Osteocyte (in vitro differentiated cells): ENCODE results near the gene DNAH5. TPM values are rescaled to one million over a fixed set of nuclear protein-coding genes. Genes with fewer than 3 reads are reported as not detected.

Experiments
- DNase-seq: peaks from one replicate; pipeline ENCODE4 v3.0.0; 2021; ENCODE audit warnings: mixed read lengths; ENCODE audit not compliant: unreplicated experiment; ENCODE audit errors: extremely low spot score
- H3K27ac Mint-ChIP-seq: one replicate; pipeline ENCODE4 v1.8.0; 2021; ENCODE audit warnings: mild to moderate bottlenecking, mixed read lengths; ENCODE audit not compliant: unreplicated experiment
- H3K27me3 Mint-ChIP-seq: one replicate; pipeline ENCODE4 v1.8.0; 2021; ENCODE audit warnings: mixed read lengths; ENCODE audit not compliant: unreplicated experiment
- H3K36me3 Mint-ChIP-seq: one replicate; pipeline ENCODE4 v1.8.0; 2021; ENCODE audit warnings: mixed read lengths; ENCODE audit not compliant: unreplicated experiment
- H3K4me1 Mint-ChIP-seq: one replicate; pipeline ENCODE4 v1.8.0; 2021; ENCODE audit warnings: mixed read lengths; ENCODE audit not compliant: unreplicated experiment
- H3K4me3 Mint-ChIP-seq: one replicate; pipeline ENCODE4 v1.8.0; 2021; ENCODE audit warnings: mild to moderate bottlenecking, moderate library complexity, mixed read lengths; ENCODE audit not compliant: unreplicated experiment
- H3K9me3 Mint-ChIP-seq: one replicate; pipeline ENCODE4 v1.8.0; 2021; ENCODE audit warnings: mixed read lengths; ENCODE audit not compliant: unreplicated experiment
- total RNA-seq: library from RNA; stranded (reverse); gene quantifications from 2 replicates; pipeline ENCODE4 v1.2.1, GENCODE V29; 2021
- TF ChIP-seq, protein P1 (sequence below): fragments of 200-600 bp; sonication (generic); IDR thresholded peaks from 2 replicates; pipeline ENCODE4 v1.5.0; 2021; ENCODE audit warnings: antibody characterized with exemption, mild to moderate bottlenecking, moderate library complexity

The DNAH5 gene
- total RNA-seq, 1 donor from 2014 or later, result 0.21 TPM

- H3K4me3 Mint-ChIP-seq, result no peak overlapping the region
- H3K27me3 Mint-ChIP-seq, result peaks cover 36% of the 10 kb centered on the region
- no peaks in the 10 kb centered on the region for H3K4me1 Mint-ChIP-seq
- TF ChIP-seq, protein P1, sequence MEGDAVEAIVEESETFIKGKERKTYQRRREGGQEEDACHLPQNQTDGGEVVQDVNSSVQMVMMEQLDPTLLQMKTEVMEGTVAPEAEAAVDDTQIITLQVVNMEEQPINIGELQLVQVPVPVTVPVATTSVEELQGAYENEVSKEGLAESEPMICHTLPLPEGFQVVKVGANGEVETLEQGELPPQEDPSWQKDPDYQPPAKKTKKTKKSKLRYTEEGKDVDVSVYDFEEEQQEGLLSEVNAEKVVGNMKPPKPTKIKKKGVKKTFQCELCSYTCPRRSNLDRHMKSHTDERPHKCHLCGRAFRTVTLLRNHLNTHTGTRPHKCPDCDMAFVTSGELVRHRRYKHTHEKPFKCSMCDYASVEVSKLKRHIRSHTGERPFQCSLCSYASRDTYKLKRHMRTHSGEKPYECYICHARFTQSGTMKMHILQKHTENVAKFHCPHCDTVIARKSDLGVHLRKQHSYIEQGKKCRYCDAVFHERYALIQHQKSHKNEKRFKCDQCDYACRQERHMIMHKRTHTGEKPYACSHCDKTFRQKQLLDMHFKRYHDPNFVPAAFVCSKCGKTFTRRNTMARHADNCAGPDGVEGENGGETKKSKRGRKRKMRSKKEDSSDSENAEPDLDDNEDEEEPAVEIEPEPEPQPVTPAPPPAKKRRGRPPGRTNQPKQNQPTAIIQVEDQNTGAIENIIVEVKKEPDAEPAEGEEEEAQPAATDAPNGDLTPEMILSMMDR, result no peak
- no peaks in the 10 kb centered on the region for H3K36me3 Mint-ChIP-seq
- H3K27ac Mint-ChIP-seq, result no peak overlapping the region
- DNase-seq, result no peak
- H3K9me3 Mint-ChIP-seq, result peaks cover 12% of the 10 kb centered on the region
Measured at GRCh38 chr5:13932561-13932960, 11.9 kb downstream of the DNAH5 start.

DNA sequence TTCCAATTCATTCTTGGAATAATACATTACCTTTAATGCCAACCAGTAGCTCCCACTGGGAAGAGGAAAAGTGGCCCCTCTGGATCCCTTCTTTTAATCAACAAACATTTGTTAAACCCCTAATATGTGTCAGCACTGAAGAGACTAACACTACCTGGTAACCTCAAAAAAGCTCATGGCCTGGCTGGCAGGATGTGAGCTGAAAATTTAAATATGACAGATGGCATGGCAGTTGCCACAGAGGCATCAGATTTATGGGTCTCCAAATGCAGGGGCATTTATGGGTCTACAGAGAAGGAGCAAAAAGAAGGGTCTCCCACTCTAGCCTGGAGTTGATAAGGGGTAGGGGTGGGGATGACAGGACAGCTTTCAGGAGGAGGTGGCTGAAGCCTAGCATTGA is 12.5 kb downstream of the DNAH5 start:
- no peak for DNase-seq
- H3K27ac Mint-ChIP-seq, result no peak overlapping the region
- H3K27me3 Mint-ChIP-seq, result peaks cover 36% of the 10 kb centered on the region
- no peaks in the 10 kb centered on the region for H3K36me3 Mint-ChIP-seq
- H3K9me3 Mint-ChIP-seq, result peaks cover 12% of the 10 kb centered on the region
- H3K4me1 Mint-ChIP-seq, result no peaks in the 10 kb centered on the region
- H3K4me3 Mint-ChIP-seq, result no peak overlapping the region
- TF ChIP-seq, protein P1, result no peak

DNA sequence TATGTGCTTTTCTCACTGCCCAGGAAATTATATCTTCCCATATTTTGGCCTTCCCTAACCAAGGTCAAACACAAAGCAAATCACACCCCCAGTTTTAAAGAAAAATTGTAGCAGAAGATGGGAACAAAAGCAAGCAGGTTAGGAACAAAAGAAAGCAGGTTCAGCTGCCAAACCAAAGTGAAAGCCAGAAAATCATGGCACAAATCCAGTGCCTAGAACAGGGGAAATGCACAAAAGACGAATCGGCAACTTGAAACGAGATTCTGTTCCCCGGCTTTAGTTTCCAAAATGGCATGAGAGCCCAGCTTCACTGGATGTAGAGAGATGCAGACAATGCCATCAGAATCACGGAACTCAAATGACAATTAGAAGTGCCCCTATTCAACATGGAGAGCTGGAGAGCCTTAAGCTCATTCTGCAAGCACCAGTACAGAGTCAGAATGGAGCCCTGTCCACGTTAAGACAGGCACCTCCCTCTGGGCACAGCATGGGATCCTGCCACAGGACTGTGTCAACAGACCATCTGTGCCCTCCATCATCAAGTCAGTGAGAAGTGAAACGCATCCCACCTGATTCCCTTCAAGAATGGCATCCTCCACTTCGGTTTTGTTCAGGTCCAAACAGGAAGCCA is 13.8 kb downstream of the DNAH5 start:
- no peaks in the 10 kb centered on the region for H3K36me3 Mint-ChIP-seq
- TF ChIP-seq, protein P1, result no peak
- H3K4me1 Mint-ChIP-seq, result no peaks in the 10 kb centered on the region
- no peak overlapping the region for H3K4me3 Mint-ChIP-seq
- no peak overlapping the region for H3K27ac Mint-ChIP-seq
- no peak for DNase-seq
- peaks cover 29% of the 10 kb centered on the region for H3K27me3 Mint-ChIP-seq
- peaks cover 12% of the 10 kb centered on the region for H3K9me3 Mint-ChIP-seq

DNA sequence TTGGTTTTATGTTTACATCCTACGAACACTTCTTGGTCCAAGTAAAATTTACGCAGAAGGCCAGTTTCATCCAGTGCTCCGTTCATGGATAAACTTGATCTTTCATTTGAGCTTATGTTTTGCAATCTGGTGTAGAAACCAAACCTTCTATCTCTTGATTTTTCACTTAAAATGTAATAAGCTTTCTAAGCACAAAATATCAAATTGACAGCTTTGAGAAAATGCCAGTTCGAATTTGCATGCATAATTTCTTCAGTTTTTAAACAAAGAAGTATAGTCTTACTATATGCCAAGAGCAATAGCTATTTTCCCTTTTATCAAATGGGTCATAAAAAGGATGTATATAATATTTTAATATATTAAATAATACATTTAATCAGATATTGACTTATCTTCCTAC is 17.8 kb downstream of the DNAH5 start:
- TF ChIP-seq, protein P1, result no peak
- Mint-ChIP-seq H3K9me3 (no peaks in the 10 kb centered on the region), H3K4me3 (no peak overlapping the region), H3K4me1 (no peaks in the 10 kb centered on the region), H3K27ac (no peak overlapping the region), H3K36me3 (no peaks in the 10 kb centered on the region), H3K27me3 (peaks cover 3% of the 10 kb centered on the region)
- DNase-seq, result no peak

DNA sequence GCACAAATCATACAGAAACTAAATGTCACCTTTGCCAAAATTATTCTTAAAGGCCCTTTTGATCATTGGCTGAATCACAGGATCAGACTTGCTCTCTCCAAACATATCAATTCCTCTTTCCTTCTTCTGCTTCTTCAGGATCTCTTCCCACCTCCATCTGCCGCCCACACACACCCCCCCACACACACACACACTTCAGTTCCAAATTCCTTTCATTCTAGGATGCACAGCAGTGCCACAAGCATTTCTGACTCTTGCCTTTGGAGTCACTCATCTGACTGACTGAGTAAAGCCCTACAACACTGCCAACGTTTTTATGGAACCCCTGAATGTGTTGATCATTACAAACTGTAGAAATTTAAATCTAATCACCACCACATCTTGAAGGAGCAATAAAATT is 22.9 kb downstream of the DNAH5 start:
- DNase-seq, result no peak
- H3K4me3 Mint-ChIP-seq, result no peak overlapping the region
- no peaks in the 10 kb centered on the region for H3K36me3 Mint-ChIP-seq
- no peak overlapping the region for H3K27ac Mint-ChIP-seq
- H3K4me1 Mint-ChIP-seq, result no peaks in the 10 kb centered on the region
- TF ChIP-seq, protein P1, result no peak
- no peaks in the 10 kb centered on the region for H3K27me3 Mint-ChIP-seq
- no peaks in the 10 kb centered on the region for H3K9me3 Mint-ChIP-seq
